ENCODE data around the gene EMX2.
"Not testable (repeated sequence)": the region's sequence is repeated elsewhere in the genome, so short reads cannot be mapped to it uniquely, and the experiment has no call there.

EMX2 gene

DNA sequence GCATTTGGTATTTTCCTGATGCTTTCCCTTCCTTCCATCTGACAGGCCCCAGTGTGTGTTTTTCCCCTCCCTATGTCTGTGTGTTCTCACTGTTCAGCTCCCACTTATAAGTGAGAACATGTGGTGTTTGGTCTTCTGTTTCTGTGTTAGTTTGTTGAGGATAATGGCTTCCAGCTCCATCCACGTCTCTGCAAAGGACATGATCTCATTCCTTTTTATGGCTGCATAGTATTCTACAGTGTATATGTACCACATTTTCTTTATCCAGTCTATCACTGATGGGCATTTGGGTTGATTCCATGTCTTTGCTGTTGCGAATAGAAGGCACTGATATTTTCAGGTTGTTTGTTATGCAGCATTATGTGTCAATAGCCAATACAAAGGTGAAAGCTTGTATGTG, 42.3 kb downstream of the EMX2 start:
- H3K27ac ChIP-seq (ENCODE audit: low read length); H3K9me3 ChIP-seq (ENCODE audit: control insufficient read depth in 2 of 2, low read length in 2 of 2); H3K4me3 ChIP-seq (ENCODE audit: low read length in 2 of 2); H3K27me3 ChIP-seq (ENCODE audit: control insufficient read depth in 1 of 2, insufficient read depth in 2 of 2, low read length in 2 of 2); H3K9ac ChIP-seq (ENCODE audit: low read length in 2 of 2); H3K36me3 ChIP-seq (ENCODE audit: control insufficient read depth in 2 of 2, insufficient read depth in 2 of 2, low read length in 2 of 2); H3K4me1 ChIP-seq (ENCODE audit: control insufficient read depth, insufficient read depth, low read length): not testable (repeated sequence)

GRCh38 chr10:117587036-117587435, 44.5 kb downstream of the EMX2 start:
- H3K4me1 ChIP-seq (ENCODE audit: control insufficient read depth, insufficient read depth, low read length) = no peaks in the 10 kb centered on the region
- H3K4me3 ChIP-seq (ENCODE audit: low read length in 2 of 2) = no peak overlapping the region
- H3K27me3 ChIP-seq (ENCODE audit: control insufficient read depth in 1 of 2, insufficient read depth in 2 of 2, low read length in 2 of 2) = peaks cover 0 to 2% of the 10 kb centered on the region in 2 donors
- no peaks in the 10 kb centered on the region for H3K36me3 ChIP-seq (ENCODE audit: control insufficient read depth in 2 of 2, insufficient read depth in 2 of 2, low read length in 2 of 2)
- H3K9me3 ChIP-seq (ENCODE audit: control insufficient read depth in 2 of 2, low read length in 2 of 2) = peaks cover 0 to 6% of the 10 kb centered on the region in 2 donors
- H3K9ac ChIP-seq (ENCODE audit: low read length in 2 of 2) = no peak overlapping the region
- no peak overlapping the region for H3K27ac ChIP-seq (ENCODE audit: low read length)

DNA sequence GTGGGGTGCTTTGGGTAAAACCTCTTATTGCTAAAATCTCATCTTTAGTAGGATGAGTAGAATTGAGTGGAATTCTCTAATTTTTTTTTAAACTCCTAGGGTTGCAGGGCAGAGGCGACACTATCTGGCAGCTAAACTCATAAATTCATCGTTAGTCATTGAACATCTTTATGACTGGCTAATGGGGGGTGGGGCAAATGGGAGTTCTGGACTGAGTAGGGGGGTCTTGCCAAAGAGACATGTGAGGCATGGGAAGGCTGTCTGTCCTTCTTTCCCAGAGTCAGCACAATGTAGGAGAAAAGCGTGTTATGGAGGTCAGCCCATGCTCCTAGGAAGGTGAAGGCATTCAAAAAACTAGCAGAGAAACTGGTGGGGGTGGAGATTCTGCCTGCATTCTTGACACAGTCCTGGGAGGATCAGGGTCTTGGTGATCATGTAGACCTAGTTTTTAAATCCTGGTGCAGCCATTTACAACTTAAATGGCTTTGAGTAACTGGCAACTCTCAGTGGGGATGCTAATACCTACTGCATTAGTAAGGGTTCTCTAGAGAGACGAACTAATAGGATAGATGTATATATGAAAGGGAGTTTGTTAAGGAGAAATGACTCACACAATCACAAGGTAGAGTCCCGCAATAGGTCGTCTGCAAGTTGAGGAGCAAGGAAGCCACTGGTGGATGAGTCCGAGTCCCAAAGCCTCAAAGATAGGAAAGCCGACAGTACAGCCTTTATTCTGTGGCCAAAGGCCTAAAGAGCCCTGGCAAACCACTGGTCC, 47.7 kb downstream of the EMX2 start:
- no peaks in the 10 kb centered on the region for H3K4me1 ChIP-seq (ENCODE audit: control insufficient read depth, insufficient read depth, low read length)
- no peaks in the 10 kb centered on the region for H3K36me3 ChIP-seq (ENCODE audit: control insufficient read depth in 2 of 2, insufficient read depth in 2 of 2, low read length in 2 of 2)

DNA sequence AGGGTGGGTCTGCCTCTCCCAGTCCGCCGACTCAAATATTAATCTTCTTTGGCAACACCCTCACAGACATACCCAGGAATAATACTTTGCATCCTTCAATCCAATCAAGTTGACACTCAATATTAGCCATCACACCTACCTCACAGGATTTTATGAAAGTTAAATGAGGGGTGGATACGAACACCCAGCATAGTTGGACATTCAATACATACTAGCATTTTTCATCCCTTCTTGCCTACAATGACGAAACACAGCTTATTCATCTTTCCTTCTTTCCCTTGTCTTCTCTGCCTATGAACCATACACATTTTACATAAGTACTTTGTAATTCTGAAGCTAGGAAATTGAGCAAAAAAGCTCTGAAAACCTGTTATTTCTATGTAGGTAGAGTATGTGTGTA, 48.5 kb downstream of the EMX2 start:
- H3K4me1 ChIP-seq (ENCODE audit: control insufficient read depth, insufficient read depth, low read length) = no peaks in the 10 kb centered on the region
- H3K9ac ChIP-seq (ENCODE audit: low read length in 2 of 2) = no peak overlapping the region
- H3K4me3 ChIP-seq (ENCODE audit: low read length in 2 of 2) = no peak overlapping the region
- H3K9me3 ChIP-seq (ENCODE audit: control insufficient read depth in 2 of 2, low read length in 2 of 2) = peaks cover 0 to 3% of the 10 kb centered on the region in 2 donors
- no peak overlapping the region for H3K27ac ChIP-seq (ENCODE audit: low read length)
- H3K27me3 ChIP-seq (ENCODE audit: control insufficient read depth in 1 of 2, insufficient read depth in 2 of 2, low read length in 2 of 2) = no peaks in the 10 kb centered on the region
- H3K36me3 ChIP-seq (ENCODE audit: control insufficient read depth in 2 of 2, insufficient read depth in 2 of 2, low read length in 2 of 2) = no peaks in the 10 kb centered on the region

More for the DNA sequence above, 47.7 kb downstream of the EMX2 start:
- H3K4me3 ChIP-seq (ENCODE audit: low read length in 2 of 2) = no peak overlapping the region
- peaks cover 0 to 2% of the 10 kb centered on the region in 2 donors for H3K27me3 ChIP-seq (ENCODE audit: control insufficient read depth in 1 of 2, insufficient read depth in 2 of 2, low read length in 2 of 2)
- no peak overlapping the region for H3K27ac ChIP-seq (ENCODE audit: low read length)
- peaks cover 0 to 8% of the 10 kb centered on the region in 2 donors for H3K9me3 ChIP-seq (ENCODE audit: control insufficient read depth in 2 of 2, low read length in 2 of 2)
- no peak overlapping the region for H3K9ac ChIP-seq (ENCODE audit: low read length in 2 of 2)

- peaks cover 0 to 3% of the 10 kb centered on the region in 2 donors for H3K9me3 ChIP-seq (ENCODE audit: control insufficient read depth in 2 of 2, low read length in 2 of 2)
- no peaks in the 10 kb centered on the region for H3K36me3 ChIP-seq (ENCODE audit: control insufficient read depth in 2 of 2, insufficient read depth in 2 of 2, low read length in 2 of 2)
- H3K27ac ChIP-seq (ENCODE audit: low read length) = no peak overlapping the region
- H3K27me3 ChIP-seq (ENCODE audit: control insufficient read depth in 1 of 2, insufficient read depth in 2 of 2, low read length in 2 of 2) = no peaks in the 10 kb centered on the region
- no peak overlapping the region for H3K9ac ChIP-seq (ENCODE audit: low read length in 2 of 2)
- no peak overlapping the region for H3K4me3 ChIP-seq (ENCODE audit: low read length in 2 of 2)
- no peaks in the 10 kb centered on the region for H3K4me1 ChIP-seq (ENCODE audit: control insufficient read depth, insufficient read depth, low read length)
These were observed 52.2 kb downstream of the EMX2 start for GRCh38 chr10:117594722-117595121.

GRCh38 chr10:117596706-117597105, 54.2 kb downstream of the EMX2 start:
- Histone ChIP-seq H3K36me3 (ENCODE audit: control insufficient read depth in 2 of 2, insufficient read depth in 2 of 2, low read length in 2 of 2) (no peaks in the 10 kb centered on the region), H3K4me3 (ENCODE audit: low read length in 2 of 2) (no peak overlapping the region), H3K9ac (ENCODE audit: low read length in 2 of 2) (no peak overlapping the region), H3K9me3 (ENCODE audit: control insufficient read depth in 2 of 2, low read length in 2 of 2) (peaks cover 0 to 3% of the 10 kb centered on the region in 2 donors), H3K4me1 (ENCODE audit: control insufficient read depth, insufficient read depth, low read length) (no peaks in the 10 kb centered on the region), H3K27ac (ENCODE audit: low read length) (no peak overlapping the region), H3K27me3 (ENCODE audit: control insufficient read depth in 1 of 2, insufficient read depth in 2 of 2, low read length in 2 of 2) (no peaks in the 10 kb centered on the region)

GRCh38 chr10:117597216-117597615, 54.7 kb downstream of the EMX2 start:
- Histone ChIP-seq H3K27ac (ENCODE audit: low read length) (no peak overlapping the region), H3K27me3 (ENCODE audit: control insufficient read depth in 1 of 2, insufficient read depth in 2 of 2, low read length in 2 of 2) (no peaks in the 10 kb centered on the region), H3K4me3 (ENCODE audit: low read length in 2 of 2) (no peak overlapping the region), H3K36me3 (ENCODE audit: control insufficient read depth in 2 of 2, insufficient read depth in 2 of 2, low read length in 2 of 2) (no peaks in the 10 kb centered on the region), H3K4me1 (ENCODE audit: control insufficient read depth, insufficient read depth, low read length) (no peaks in the 10 kb centered on the region), H3K9me3 (ENCODE audit: control insufficient read depth in 2 of 2, low read length in 2 of 2) (peaks cover 0 to 3% of the 10 kb centered on the region in 2 donors), H3K9ac (ENCODE audit: low read length in 2 of 2) (no peak overlapping the region)
